ENCODE measurements around the gene SEMA4A. TPM values are rescaled to one million over a fixed set of nuclear protein-coding genes. Genes with fewer than 3 reads are reported as not detected.
"Not testable (repeated sequence)": the region's sequence is repeated elsewhere in the genome, so short reads cannot be mapped to it uniquely, and the experiment has no call there.

SEMA4A gene
- total RNA-seq, 2 experiments from 2014 or later, result 18.4 to 18.8 TPM

GRCh38 chr1:156116731-156117130, 36.7 kb upstream of the SEMA4A start:
- POLR2A ChIA-PET, result interaction anchor here (0.7 kb wide), 1 partner anchor 129 kb away, joined by 4 read pairs; no protein-coding TSS in a partner anchor

GRCh38 chr1:156117414-156118176, 35.8 kb upstream of the SEMA4A start:
- CTCF ChIA-PET, result interaction anchor here (0.7 to 8.2 kb wide), 4 partner anchors 12 to 27 kb away, joined by 4 to 73 read pairs (median 16); no protein-coding TSS in a partner anchor
- POLR2A ChIA-PET, result interaction anchor here (0.6 to 0.7 kb wide), 2 partner anchors 107 to 128 kb away, joined by 4 to 5 read pairs; no protein-coding TSS in a partner anchor

More at GRCh38 chr1:156116731-156117130, 36.7 kb upstream of the SEMA4A start:
- CTCF ChIA-PET, result interaction anchor here (0.6 to 8.2 kb wide), 4 partner anchors 12 to 479 kb away, joined by 3 to 73 read pairs (median 12); no protein-coding TSS in a partner anchor

- ChIA-PET CTCF (interaction anchor here (0.6 to 8.2 kb wide), 4 partner anchors 9 to 27 kb away, joined by 3 to 73 read pairs (median 16); no protein-coding TSS in a partner anchor), POLR2A (interaction anchor here (0.9 to 1.1 kb wide), 2 partner anchors 11 to 22 kb away, joined by 6 read pairs; no protein-coding TSS in a partner anchor)
Measured at GRCh38 chr1:156118177-156118868, 35.1 kb upstream of the SEMA4A start.

- POLR2A ChIA-PET, result interaction anchor here (1.1 kb wide), 1 partner anchor 12 kb away, joined by 6 read pairs; no protein-coding TSS in a partner anchor
- CTCF ChIA-PET, result interaction anchor here (0.6 to 8.2 kb wide), 4 partner anchors 18 to 112 kb away, joined by 5 to 73 read pairs (median 8); no protein-coding TSS in a partner anchor
Measured at GRCh38 chr1:156119503-156120209, 33.7 kb upstream of the SEMA4A start.

- ChIA-PET POLR2A (no interaction called here), CTCF (interaction anchor here (0.6 to 8.2 kb wide), 6 partner anchors 8 to 113 kb away, joined by 3 to 73 read pairs (median 5); no protein-coding TSS in a partner anchor)
Measured at GRCh38 chr1:156120318-156120717, 33.1 kb upstream of the SEMA4A start.

- CTCF ChIA-PET, result interaction anchor here (0.9 to 8.2 kb wide), 4 partner anchors 9 to 49 kb away, joined by 3 to 73 read pairs (median 5); no protein-coding TSS in a partner anchor
- POLR2A ChIA-PET, result not testable (repeated sequence)
Measured at GRCh38 chr1:156121005-156121404, 32.4 kb upstream of the SEMA4A start.

- ChIA-PET POLR2A (no interaction called here), CTCF (interaction anchor here (8.2 kb wide), 1 partner anchor 26 kb away, joined by 73 read pairs; no protein-coding TSS in a partner anchor)
Measured at GRCh38 chr1:156121457-156121856, 31.9 kb upstream of the SEMA4A start.

- ChIA-PET POLR2A (interaction anchor here (0.6 kb wide), 1 partner anchor 34 kb away, joined by 3 read pairs; no protein-coding TSS in a partner anchor), CTCF (interaction anchor here (8.2 kb wide), 1 partner anchor 27 kb away, joined by 73 read pairs; no protein-coding TSS in a partner anchor)
Measured at GRCh38 chr1:156122086-156122485, 31.3 kb upstream of the SEMA4A start.

- POLR2A ChIA-PET, result interaction anchor here (0.5 to 1.5 kb wide), 5 partner anchors 8 to 177 kb away, joined by 3 to 6 read pairs (median 3); partner anchors contain the start of gene LMNA
- CTCF ChIA-PET, result interaction anchor here (1.0 to 8.2 kb wide), 3 partner anchors 9 to 27 kb away, joined by 4 to 73 read pairs (median 5); no protein-coding TSS in a partner anchor
Measured at GRCh38 chr1:156122519-156123355, 30.6 kb upstream of the SEMA4A start.

GRCh38 chr1:156123356-156124196, 29.8 kb upstream of the SEMA4A start:
- ChIA-PET POLR2A (interaction anchor here (1.5 kb wide), 1 partner anchor 9 kb away, joined by 3 read pairs; the partner anchor contains the start of gene LMNA), CTCF (interaction anchor here (1.0 to 8.2 kb wide), 3 partner anchors 10 to 28 kb away, joined by 4 to 73 read pairs (median 5); no protein-coding TSS in a partner anchor)

- CTCF ChIA-PET, result interaction anchor here (8.2 to 13.6 kb wide), 2 partner anchors 29 to 30 kb away, joined by 73 to 361 read pairs; no protein-coding TSS in a partner anchor
- POLR2A ChIA-PET, result no interaction called here
Measured at GRCh38 chr1:156124557-156125483, 28.6 kb upstream of the SEMA4A start.

GRCh38 chr1:156125544-156125943, 27.8 kb upstream of the SEMA4A start:
- ChIA-PET POLR2A (interaction anchor here (2.4 kb wide), 1 partner anchor 10 kb away, joined by 21 read pairs; the partner anchor contains the start of gene LMNA), CTCF (interaction anchor here (1.4 to 13.6 kb wide), 2 partner anchors 20 to 31 kb away, joined by 3 to 361 read pairs; no protein-coding TSS in a partner anchor)

- POLR2A ChIA-PET, result interaction anchor here (0.6 to 5.3 kb wide), 5 partner anchors 11 to 89 kb away, joined by 3 to 41 read pairs (median 17); partner anchors contain the start of gene LMNA
- CTCF ChIA-PET, result interaction anchor here (1.2 to 13.6 kb wide), 5 partner anchors 11 to 32 kb away, joined by 3 to 361 read pairs (median 4); partner anchors contain the start of gene LMNA
Measured at GRCh38 chr1:156126043-156126629, 27.2 kb upstream of the SEMA4A start.

- ChIA-PET POLR2A (interaction anchor here (0.5 to 5.3 kb wide), 8 partner anchors 12 to 209 kb away, joined by 3 to 41 read pairs (median 12); partner anchors contain the start of gene LMNA), CTCF (interaction anchor here (0.7 to 13.6 kb wide), 14 partner anchors 8 to 144 kb away, joined by 3 to 361 read pairs (median 6); partner anchors contain the start of gene LMNA)
Measured at GRCh38 chr1:156126630-156127534, 26.5 kb upstream of the SEMA4A start.
